Tibial artery (tissue), 4 donors: ENCODE results near the gene UMODL1.

ENCODE experiments used
- DNase-seq, 2 donors: peaks; one replicate each; pipeline ENCODE4 v3.0.0-alpha.2; 2019
- H3K27ac ChIP-seq, 2 donors: fragments of 200-600 bp; sonication (generic) in 1 of 2; 1 replicate in 1 of 2; 2 replicates in 1 of 2; pipeline ENCODE4 v1.5.1; 2018 to 2019; ENCODE audit warnings: mild to moderate bottlenecking in 1 of 2
- H3K27me3 ChIP-seq, 2 donors: fragments of 200-600 bp; sonication (generic) in 1 of 2; one replicate each; pipeline versions ENCODE4 v1.5.1 to v1.6.0; 2016 to 2019
- H3K36me3 ChIP-seq, 3 donors: fragments of 200-600 bp; sonication (generic) in 2 of 3; one replicate each; pipeline ENCODE4 v1.5.1; 2016 to 2019; ENCODE audit warnings: mild to moderate bottlenecking in 2 of 3
- H3K4me1 ChIP-seq, 4 donors: fragments of 200-600 bp; sonication (generic) in 2 of 4; 1 replicate in 3 of 4; 2 replicates in 1 of 4; pipeline ENCODE4 v1.5.1; 2016 to 2019
- H3K4me3 ChIP-seq, 2 donors: fragments of 200-600 bp; sonication (generic) in 1 of 2; 1 replicate in 1 of 2; 2 replicates in 1 of 2; pipeline ENCODE4 v1.5.1; 2018 to 2019; ENCODE audit warnings: mild to moderate bottlenecking in 2 of 2
- H3K9me3 ChIP-seq, 3 donors: fragments of 200-600 bp; sonication (generic) in 1 of 3; one replicate each; pipeline ENCODE4 v1.5.1; 2016 to 2019
- CTCF ChIP-seq, 2 experiments: fragments of 200-600 bp in 1 of 2; fragments of 450-650 bp in 1 of 2; IDR thresholded peaks; one replicate each; pipeline ENCODE4 v1.5.1; 2017 to 2019; ENCODE audit warnings: antibody characterized with exemption in 2 of 2, mild to moderate bottlenecking in 1 of 2, moderate library complexity in 1 of 2
- intact Hi-C: fragments of 100-400 bp; cut with DNase I; formaldehyde crosslinking; loops from one replicate; pipeline ENCODE4 v1.15.0; 2023; ENCODE audit warnings: low total_unique reads

Gene UMODL1

GRCh38 chr21:42144679-42145568 lies 73.8 kb downstream of the UMODL1 start:
- H3K27me3 ChIP-seq, result peaks cover 0 to 28% of the 10 kb centered on the region in 2 donors
- intact Hi-C loops, result loop anchor here (2.0 to 5.0 kb wide), 2 partner anchors 114 to 677 kb away; no protein-coding TSS in a partner anchor
- no peaks in the 10 kb centered on the region for H3K9me3 ChIP-seq
- no peak overlapping the region for H3K4me3 ChIP-seq
- no peak for DNase-seq
- H3K27ac ChIP-seq, result no peak overlapping the region
- H3K36me3 ChIP-seq, result no peaks in the 10 kb centered on the region
- peaks cover 0 to 3% (median 0%) of the 10 kb centered on the region in 4 donors for H3K4me1 ChIP-seq
- no peak for TF ChIP-seq CTCF (IDR thresholded peaks at IDR 0.05)

GRCh38 chr21:42145569-42146272 lies 74.6 kb downstream of the UMODL1 start:
- H3K36me3 ChIP-seq, result no peaks in the 10 kb centered on the region
- H3K27me3 ChIP-seq, result peaks cover 0 to 28% of the 10 kb centered on the region in 2 donors
- peak in 1 of 2 donors; percentile 68 for DNase-seq
- H3K27ac ChIP-seq, result no peak overlapping the region
- TF ChIP-seq CTCF (IDR thresholded peaks at IDR 0.05), result peak; percentile 86 to 92
- intact Hi-C loops, result loop anchor here (2.0 to 5.0 kb wide), 2 partner anchors 113 to 677 kb away; no protein-coding TSS in a partner anchor
- H3K4me1 ChIP-seq, result peaks cover 0 to 3% (median 0%) of the 10 kb centered on the region in 4 donors
- no peaks in the 10 kb centered on the region for H3K9me3 ChIP-seq
- no peak overlapping the region for H3K4me3 ChIP-seq

GRCh38 chr21:42146273-42146805 lies 75.2 kb downstream of the UMODL1 start:
- intact Hi-C loops, result loop anchor here (5.0 kb wide), 1 partner anchor 676 kb away; no protein-coding TSS in a partner anchor
- Histone ChIP-seq H3K27me3 (peaks cover 0 to 27% of the 10 kb centered on the region in 2 donors), H3K27ac (no peak overlapping the region), H3K4me3 (no peak overlapping the region), H3K4me1 (peaks cover 0 to 3% (median 0%) of the 10 kb centered on the region in 4 donors), H3K36me3 (no peaks in the 10 kb centered on the region), H3K9me3 (no peaks in the 10 kb centered on the region)
- peak in 1 of 2 donors; percentile 34 for DNase-seq
- no peak for TF ChIP-seq CTCF (IDR thresholded peaks at IDR 0.05)

GRCh38 chr21:42146821-42147220 lies 75.7 kb downstream of the UMODL1 start:
- no peak for DNase-seq

More at GRCh38 chr21:42146821-42147220, 75.7 kb downstream of the UMODL1 start:
- Histone ChIP-seq H3K27me3 (peaks cover 0 to 22% of the 10 kb centered on the region in 2 donors), H3K36me3 (no peaks in the 10 kb centered on the region), H3K27ac (no peak overlapping the region), H3K4me1 (peaks cover 0 to 3% (median 0%) of the 10 kb centered on the region in 4 donors), H3K4me3 (no peak overlapping the region), H3K9me3 (no peaks in the 10 kb centered on the region)
- intact Hi-C loops, result loop anchor here (5.0 kb wide), 1 partner anchor 675 kb away; no protein-coding TSS in a partner anchor
- TF ChIP-seq CTCF (IDR thresholded peaks at IDR 0.05), result no peak
